ENCODE results near the gene OR51B4. TPM values are rescaled to one million over a fixed set of nuclear protein-coding genes. Genes with fewer than 3 reads are reported as not detected.
"Not testable (repeated sequence)": the region's sequence is repeated elsewhere in the genome, so short reads cannot be mapped to it uniquely, and the experiment has no call there.

OR51B4 gene
- total RNA-seq, 1 experiment from 2014 or later: not detected

DNA sequence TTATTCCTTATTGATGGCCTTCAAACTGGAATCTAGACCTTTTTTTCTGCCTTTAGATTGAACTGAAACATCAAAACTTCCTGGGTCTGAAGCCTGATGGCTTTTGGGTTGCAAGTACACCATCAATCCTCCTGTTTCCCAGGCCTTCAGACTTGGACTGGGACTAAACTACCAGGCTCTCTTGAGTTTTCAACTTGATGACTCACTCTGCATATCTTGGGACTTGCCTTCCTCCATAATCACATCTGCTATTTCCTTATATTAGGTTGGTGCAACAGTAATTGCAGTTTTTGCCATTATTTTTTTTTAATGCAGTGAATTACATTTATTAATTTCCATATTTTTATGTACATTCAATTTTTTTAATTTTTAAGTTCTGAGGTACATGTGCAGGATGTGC is 34.6 kb upstream of the OR51B4 start:
- H3K27ac Mint-ChIP-seq (ENCODE audit: low read depth, unreplicated experiment): no peak overlapping the region
- H3K27me3 Mint-ChIP-seq (ENCODE audit: insufficient read depth, unreplicated experiment): peaks cover 25% of the 10 kb centered on the region
- no peaks in the 10 kb centered on the region for H3K9me3 Mint-ChIP-seq (ENCODE audit: unreplicated experiment)
- intact Hi-C loops (cut with micrococcal nuclease): no loop called here
- BruUV-seq (replicated peaks): no TSS peak
- no peak for DNase-seq (ENCODE audit: unreplicated experiment)
- H3K36me3 Mint-ChIP-seq (ENCODE audit: insufficient read depth, unreplicated experiment): no peaks in the 10 kb centered on the region
- POLR2A ChIA-PET: interaction anchor here (0.6 kb wide), 1 partner anchor 109 kb away, joined by 3 read pairs; no protein-coding TSS in a partner anchor
- H3K4me3 Mint-ChIP-seq (ENCODE audit: unreplicated experiment): no peak overlapping the region
- CTCF ChIA-PET: no interaction called here
- TF ChIP-seq, protein P1, sequence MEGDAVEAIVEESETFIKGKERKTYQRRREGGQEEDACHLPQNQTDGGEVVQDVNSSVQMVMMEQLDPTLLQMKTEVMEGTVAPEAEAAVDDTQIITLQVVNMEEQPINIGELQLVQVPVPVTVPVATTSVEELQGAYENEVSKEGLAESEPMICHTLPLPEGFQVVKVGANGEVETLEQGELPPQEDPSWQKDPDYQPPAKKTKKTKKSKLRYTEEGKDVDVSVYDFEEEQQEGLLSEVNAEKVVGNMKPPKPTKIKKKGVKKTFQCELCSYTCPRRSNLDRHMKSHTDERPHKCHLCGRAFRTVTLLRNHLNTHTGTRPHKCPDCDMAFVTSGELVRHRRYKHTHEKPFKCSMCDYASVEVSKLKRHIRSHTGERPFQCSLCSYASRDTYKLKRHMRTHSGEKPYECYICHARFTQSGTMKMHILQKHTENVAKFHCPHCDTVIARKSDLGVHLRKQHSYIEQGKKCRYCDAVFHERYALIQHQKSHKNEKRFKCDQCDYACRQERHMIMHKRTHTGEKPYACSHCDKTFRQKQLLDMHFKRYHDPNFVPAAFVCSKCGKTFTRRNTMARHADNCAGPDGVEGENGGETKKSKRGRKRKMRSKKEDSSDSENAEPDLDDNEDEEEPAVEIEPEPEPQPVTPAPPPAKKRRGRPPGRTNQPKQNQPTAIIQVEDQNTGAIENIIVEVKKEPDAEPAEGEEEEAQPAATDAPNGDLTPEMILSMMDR (IDR thresholded peaks at IDR 0.05; ENCODE audit: unreplicated experiment): no peak
- H3K4me1 Mint-ChIP-seq (ENCODE audit: insufficient read depth, unreplicated experiment): no peaks in the 10 kb centered on the region

DNA sequence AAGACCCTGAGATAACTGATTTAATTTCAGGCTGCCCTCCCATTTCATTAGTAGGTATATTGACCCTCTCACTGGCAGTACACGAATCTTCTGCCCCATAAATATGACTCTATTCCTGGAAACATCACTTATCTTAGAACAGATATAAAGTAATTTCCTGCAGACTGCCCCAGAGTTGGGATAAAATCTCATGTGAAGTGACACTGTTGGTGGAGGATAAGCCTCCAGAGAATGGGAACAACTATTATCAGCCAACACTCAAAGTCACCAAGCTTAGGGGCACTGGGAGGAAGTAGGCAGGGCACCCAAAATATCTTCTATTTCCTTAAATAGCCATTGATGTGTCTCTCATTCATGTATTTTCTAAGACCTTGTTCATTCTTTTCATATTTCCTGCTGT is 33.4 kb upstream of the OR51B4 start:
- peaks cover 24% of the 10 kb centered on the region for H3K27me3 Mint-ChIP-seq (ENCODE audit: insufficient read depth, unreplicated experiment)
- TF ChIP-seq, protein P1 (IDR thresholded peaks at IDR 0.05; ENCODE audit: unreplicated experiment): no peak
- BruUV-seq (replicated peaks): no TSS peak
- ChIA-PET CTCF (interaction anchor here (0.6 kb wide), 1 partner anchor 47 kb away, joined by 3 read pairs; no protein-coding TSS in a partner anchor), POLR2A (no interaction called here)
- H3K4me1 Mint-ChIP-seq (ENCODE audit: insufficient read depth, unreplicated experiment): no peaks in the 10 kb centered on the region
- no peaks in the 10 kb centered on the region for H3K36me3 Mint-ChIP-seq (ENCODE audit: insufficient read depth, unreplicated experiment)
- H3K9me3 Mint-ChIP-seq (ENCODE audit: unreplicated experiment): no peaks in the 10 kb centered on the region
- DNase-seq (ENCODE audit: unreplicated experiment): no peak
- intact Hi-C loops (cut with micrococcal nuclease): no loop called here
- H3K4me3 Mint-ChIP-seq (ENCODE audit: unreplicated experiment): no peak overlapping the region
- H3K27ac Mint-ChIP-seq (ENCODE audit: low read depth, unreplicated experiment): no peak overlapping the region

DNA sequence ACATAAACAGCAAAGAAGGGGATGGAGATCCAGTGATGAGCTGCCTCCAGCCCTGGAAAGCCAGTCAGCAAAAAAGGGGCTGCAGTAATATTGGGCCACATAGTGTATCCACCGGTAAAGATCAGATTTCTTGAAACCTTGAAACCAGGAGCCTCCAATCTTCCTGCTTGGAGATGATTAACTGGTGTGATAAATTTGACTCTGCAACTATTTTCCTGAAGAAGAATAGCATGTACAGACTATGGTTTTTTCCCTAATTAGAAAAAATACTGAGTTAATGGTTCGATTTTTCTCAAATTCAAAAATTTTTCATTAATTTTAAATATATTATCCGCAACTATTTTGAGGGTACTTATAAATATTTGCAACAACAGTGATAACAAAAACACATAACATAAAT is 22.5 kb upstream of the OR51B4 start, which contains the start of gene OR51B2:
OR51B2 (minus strand) TSS at position 101 of the 400 bp plus-strand sequence; CDS start at position 101, 0 bp downstream.
- TF ChIP-seq, protein P1 (IDR thresholded peaks at IDR 0.05; ENCODE audit: unreplicated experiment): no peak
- CTCF ChIA-PET: no interaction called here
- intact Hi-C loops (cut with micrococcal nuclease): no loop called here
- Mint-ChIP-seq H3K9me3 (ENCODE audit: unreplicated experiment) (no peaks in the 10 kb centered on the region), H3K27me3 (ENCODE audit: insufficient read depth, unreplicated experiment) (peaks cover 64% of the 10 kb centered on the region), H3K4me3 (ENCODE audit: unreplicated experiment) (no peak within 1 kb of the TSS), H3K27ac (ENCODE audit: low read depth, unreplicated experiment) (no peak within 1 kb of the TSS), H3K36me3 (ENCODE audit: insufficient read depth, unreplicated experiment) (no peaks in the 10 kb centered on the region), H3K4me1 (ENCODE audit: insufficient read depth, unreplicated experiment) (no peaks in the 10 kb centered on the region)
- no TSS peak for BruUV-seq (replicated peaks)
- DNase-seq (ENCODE audit: unreplicated experiment): no peak
- POLR2A ChIA-PET: no interaction called here

DNA sequence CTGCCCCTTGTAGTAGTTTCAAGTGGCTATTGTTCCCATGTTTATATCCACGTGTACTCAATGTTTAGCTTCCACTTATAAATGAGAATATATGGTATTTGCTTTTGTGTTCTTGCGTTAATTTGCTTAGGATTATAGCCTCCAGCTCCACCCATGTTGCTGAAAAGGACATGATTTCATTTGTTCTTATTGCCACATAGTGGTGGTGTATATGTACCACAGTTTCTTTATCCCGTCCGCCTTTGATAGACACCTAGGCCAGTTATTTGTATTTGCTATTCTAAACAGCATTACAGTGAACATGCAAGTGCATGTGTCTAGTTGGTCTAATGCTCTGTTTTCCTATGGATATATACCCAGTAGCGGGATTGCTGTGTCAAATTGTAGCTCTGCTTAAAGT is 15.5 kb upstream of the OR51B4 start:
- ChIA-PET POLR2A (no interaction called here), CTCF (interaction anchor here (0.5 kb wide), 1 partner anchor 293 kb away, joined by 3 read pairs; no protein-coding TSS in a partner anchor)
- no TSS peak for BruUV-seq (replicated peaks)
- Mint-ChIP-seq H3K27ac (ENCODE audit: low read depth, unreplicated experiment) (no peak overlapping the region), H3K4me1 (ENCODE audit: insufficient read depth, unreplicated experiment) (no peaks in the 10 kb centered on the region), H3K9me3 (ENCODE audit: unreplicated experiment) (no peaks in the 10 kb centered on the region), H3K27me3 (ENCODE audit: insufficient read depth, unreplicated experiment) (peaks cover 35% of the 10 kb centered on the region), H3K4me3 (ENCODE audit: unreplicated experiment) (no peak overlapping the region), H3K36me3 (ENCODE audit: insufficient read depth, unreplicated experiment) (no peaks in the 10 kb centered on the region)
- TF ChIP-seq, protein P1 (IDR thresholded peaks at IDR 0.05; ENCODE audit: unreplicated experiment): no peak
- no peak for DNase-seq (ENCODE audit: unreplicated experiment)
- intact Hi-C loops (cut with micrococcal nuclease): no loop called here

DNA sequence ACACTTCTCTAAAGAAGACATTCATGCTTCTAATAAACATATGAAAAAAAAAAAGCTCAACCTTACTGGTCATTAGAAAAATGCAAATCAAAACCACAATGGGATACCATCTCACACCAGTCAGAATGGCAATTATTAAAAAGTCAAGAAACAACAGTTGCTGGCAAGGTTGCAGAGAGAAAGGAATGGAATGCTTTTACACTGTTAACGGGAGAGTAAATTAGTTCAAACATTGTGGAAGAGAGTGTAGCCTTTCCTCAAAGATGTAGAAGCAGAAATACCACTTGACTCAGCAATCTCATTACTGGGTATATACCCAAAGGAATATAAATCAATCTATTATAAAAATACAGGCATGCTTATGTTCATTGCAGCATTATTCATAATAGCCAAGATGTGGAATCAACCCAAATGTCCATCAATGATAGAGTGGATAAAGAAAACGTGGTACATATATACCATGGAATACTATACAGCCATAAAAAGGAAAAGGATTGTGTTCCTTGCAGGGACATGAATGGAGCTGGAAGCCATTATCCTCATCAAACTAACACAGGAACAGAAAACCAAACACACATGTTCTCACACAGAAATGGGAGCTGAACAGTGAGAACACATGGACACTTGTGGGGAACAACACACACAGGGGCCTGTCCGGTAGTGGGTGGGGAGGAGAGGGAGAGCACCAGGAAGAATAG is 11.7 kb upstream of the OR51B4 start:
- not testable (repeated sequence) for H3K4me3 Mint-ChIP-seq (ENCODE audit: unreplicated experiment); H3K4me1 Mint-ChIP-seq (ENCODE audit: insufficient read depth, unreplicated experiment)

More for the DNA sequence above, 11.7 kb upstream of the OR51B4 start:
- H3K36me3 Mint-ChIP-seq (ENCODE audit: insufficient read depth, unreplicated experiment); POLR2A ChIA-PET; intact Hi-C loops (cut with micrococcal nuclease); H3K27ac Mint-ChIP-seq (ENCODE audit: low read depth, unreplicated experiment); H3K9me3 Mint-ChIP-seq (ENCODE audit: unreplicated experiment); BruUV-seq (replicated peaks); DNase-seq (ENCODE audit: unreplicated experiment): not testable (repeated sequence)
- peaks cover 24% of the 10 kb centered on the region for H3K27me3 Mint-ChIP-seq (ENCODE audit: insufficient read depth, unreplicated experiment)
- CTCF ChIA-PET: interaction anchor here (0.7 kb wide), 1 partner anchor 921 kb away, joined by 4 read pairs; no protein-coding TSS in a partner anchor
